Duodenal mucosa (tissue), 2 donors: ENCODE data around the gene SPDYE4.

Experiments used
- H3K27ac ChIP-seq: one replicate; pipeline ENCODE4 v1.7.0; 2013; ENCODE audit warnings: low read depth, low read length
- H3K27me3 ChIP-seq, 2 donors: one replicate each; pipeline ENCODE4 v1.7.0; 2013; ENCODE audit warnings: low read length in 2 of 2, control low read depth in 1 of 2; ENCODE audit not compliant: insufficient read depth in 2 of 2, control insufficient read depth in 1 of 2
- H3K36me3 ChIP-seq, 2 donors: one replicate each; pipeline ENCODE4 v1.7.0; 2013; ENCODE audit warnings: low read length in 2 of 2, control low read depth in 1 of 2; ENCODE audit not compliant: insufficient read depth in 2 of 2, control insufficient read depth in 1 of 2
- H3K4me1 ChIP-seq, 2 donors: one replicate each; pipeline ENCODE4 v1.7.0; 2013; ENCODE audit warnings: low read length in 2 of 2, control low read depth in 1 of 2; ENCODE audit not compliant: insufficient read depth in 2 of 2, control insufficient read depth in 1 of 2
- H3K4me3 ChIP-seq, 2 donors: one replicate each; pipeline ENCODE4 v1.7.0; 2013; ENCODE audit warnings: low read length in 2 of 2, low read depth in 1 of 2
- H3K9ac ChIP-seq, 2 donors: one replicate each; pipeline ENCODE4 v1.7.0; 2013; ENCODE audit warnings: low read length in 2 of 2, low read depth in 1 of 2
- H3K9me3 ChIP-seq, 2 donors: one replicate each; pipeline ENCODE4 v1.7.0; 2013; ENCODE audit warnings: low read length in 2 of 2, control low read depth in 1 of 2; ENCODE audit not compliant: control insufficient read depth in 1 of 2

SPDYE4 gene

DNA sequence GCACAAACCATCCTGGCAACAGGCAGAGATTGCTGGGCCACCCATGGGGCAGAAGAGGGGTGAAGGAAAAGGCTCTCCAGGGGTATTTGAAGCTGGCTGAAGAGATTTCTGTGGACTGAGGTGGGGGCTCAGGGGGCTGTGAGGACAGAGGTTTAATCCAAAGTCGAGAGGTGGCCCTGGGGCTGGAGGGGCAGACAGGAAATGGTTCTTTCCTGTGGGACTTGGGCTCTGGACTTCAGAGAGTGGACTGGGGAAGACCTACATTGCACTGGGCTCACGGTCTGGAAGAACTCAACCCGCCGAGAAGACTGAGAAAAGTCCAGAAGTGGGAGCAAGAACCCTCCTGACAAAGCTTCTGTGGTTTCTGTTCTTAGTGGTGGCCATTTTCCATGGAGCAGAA, 16.6 kb downstream of the SPDYE4 start:
- no peaks in the 10 kb centered on the region for H3K27me3 ChIP-seq
- no peak overlapping the region for H3K27ac ChIP-seq
- H3K4me1 ChIP-seq, result peaks cover 5 to 6% of the 10 kb centered on the region in 2 donors
- H3K4me3 ChIP-seq, result no peak overlapping the region
- H3K9ac ChIP-seq, result no peak overlapping the region
- no peaks in the 10 kb centered on the region for H3K9me3 ChIP-seq
- no peaks in the 10 kb centered on the region for H3K36me3 ChIP-seq

DNA sequence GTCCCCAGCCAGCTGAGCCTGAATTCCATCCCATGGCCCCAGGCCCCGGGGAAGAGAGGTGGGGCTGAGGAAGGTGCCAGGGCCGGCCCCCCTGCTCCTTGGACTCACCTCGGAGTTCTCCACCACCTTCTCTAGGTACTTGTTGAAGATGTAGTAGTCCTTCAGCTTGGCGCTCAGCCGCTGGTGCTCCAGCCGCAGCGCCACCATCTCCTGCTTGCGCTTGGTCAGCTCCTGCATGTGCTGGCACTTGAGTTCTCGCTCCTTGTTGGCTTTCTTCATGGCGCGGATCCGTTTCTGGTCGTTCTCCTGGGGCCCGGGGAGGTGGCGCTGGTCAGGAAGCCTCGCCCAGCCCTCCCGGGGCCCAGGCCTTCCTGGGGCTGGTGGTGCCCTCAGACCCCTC, 17.0 kb downstream of the SPDYE4 start:
- Histone ChIP-seq H3K4me3 (no peak overlapping the region), H3K27me3 (peaks cover 0 to 2% of the 10 kb centered on the region in 2 donors), H3K4me1 (peaks cover 4% of the 10 kb centered on the region in 2 donors), H3K9ac (no peak overlapping the region), H3K27ac (no peak overlapping the region), H3K9me3 (no peaks in the 10 kb centered on the region), H3K36me3 (no peaks in the 10 kb centered on the region)

DNA sequence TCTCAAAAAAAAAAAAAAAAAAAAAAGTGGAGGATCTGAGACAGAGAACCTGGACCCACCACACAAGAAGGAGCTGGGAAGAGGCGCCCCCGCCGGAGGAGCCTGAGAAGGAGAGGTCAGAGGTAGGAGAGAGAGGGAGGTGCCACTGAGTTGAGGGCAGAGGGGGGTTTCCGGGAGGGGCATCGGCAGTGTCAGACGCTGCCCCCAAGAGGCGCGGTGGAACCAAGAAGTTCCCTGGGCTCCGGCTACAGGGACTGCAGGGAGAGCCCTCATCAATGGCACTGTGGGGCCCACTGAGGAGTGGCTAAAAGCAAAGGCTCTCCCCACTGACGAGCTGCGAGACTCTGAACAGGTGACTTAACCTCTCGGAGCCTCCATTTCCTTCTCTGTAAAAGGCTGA, 17.9 kb downstream of the SPDYE4 start:
- Histone ChIP-seq H3K27me3 (peaks cover 0 to 4% of the 10 kb centered on the region in 2 donors), H3K27ac (no peak overlapping the region), H3K4me1 (no peaks in the 10 kb centered on the region), H3K36me3 (no peaks in the 10 kb centered on the region), H3K4me3 (peak overlapping the region; percentile 32 to 43), H3K9me3 (no peaks in the 10 kb centered on the region), H3K9ac (no peak overlapping the region)

DNA sequence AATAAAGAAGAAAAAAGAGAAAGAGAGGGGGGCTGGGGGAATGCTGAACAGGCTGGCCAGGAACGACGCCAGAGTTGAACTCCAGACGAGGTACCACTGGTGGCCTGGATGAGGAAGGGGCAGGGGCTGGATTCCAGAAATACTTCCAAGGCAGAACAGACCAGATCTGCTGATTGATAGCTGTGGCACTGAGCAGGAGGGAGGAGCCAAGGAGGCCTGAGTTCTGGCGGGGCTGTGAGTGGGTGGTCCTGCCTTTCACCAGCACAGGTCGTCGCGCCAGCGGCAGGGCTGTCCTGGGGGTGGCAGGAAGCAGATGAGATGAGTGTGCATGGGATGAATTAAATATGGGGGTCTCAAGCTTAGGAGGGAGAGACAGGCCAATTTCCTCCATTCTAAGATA, 19.2 kb downstream of the SPDYE4 start:
- H3K9ac ChIP-seq, result no peak overlapping the region
- H3K27me3 ChIP-seq, result peaks cover 0 to 4% of the 10 kb centered on the region in 2 donors
- H3K4me3 ChIP-seq, result no peak overlapping the region
- H3K27ac ChIP-seq, result no peak overlapping the region
- H3K36me3 ChIP-seq, result no peaks in the 10 kb centered on the region
- H3K9me3 ChIP-seq, result no peaks in the 10 kb centered on the region
- H3K4me1 ChIP-seq, result no peaks in the 10 kb centered on the region

DNA sequence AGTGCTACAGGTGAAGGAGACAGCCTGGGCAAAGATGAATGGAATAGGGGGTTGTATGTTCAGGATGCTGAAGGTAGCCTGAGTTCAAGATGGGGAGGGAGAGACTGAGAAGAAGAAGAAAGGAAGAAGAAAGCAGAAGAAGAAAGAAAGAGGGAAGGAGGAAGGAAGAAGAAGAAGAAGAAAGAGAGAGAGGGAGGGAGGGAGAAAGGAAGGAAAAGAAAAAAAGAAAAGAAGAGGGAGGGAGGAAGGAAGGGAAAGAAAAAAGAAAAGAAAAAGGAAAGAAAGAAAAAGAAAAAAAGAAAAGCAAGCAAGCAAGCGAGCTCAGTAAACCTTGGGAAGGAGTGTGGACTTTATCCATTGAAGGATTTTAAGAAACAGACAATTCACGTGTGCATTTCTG, 21.6 kb downstream of the SPDYE4 start:
- Histone ChIP-seq H3K4me3 (no peak overlapping the region), H3K27me3 (peaks cover 0 to 4% of the 10 kb centered on the region in 2 donors), H3K9ac (no peak overlapping the region), H3K27ac (no peak overlapping the region), H3K36me3 (no peaks in the 10 kb centered on the region), H3K9me3 (no peaks in the 10 kb centered on the region), H3K4me1 (no peaks in the 10 kb centered on the region)

DNA sequence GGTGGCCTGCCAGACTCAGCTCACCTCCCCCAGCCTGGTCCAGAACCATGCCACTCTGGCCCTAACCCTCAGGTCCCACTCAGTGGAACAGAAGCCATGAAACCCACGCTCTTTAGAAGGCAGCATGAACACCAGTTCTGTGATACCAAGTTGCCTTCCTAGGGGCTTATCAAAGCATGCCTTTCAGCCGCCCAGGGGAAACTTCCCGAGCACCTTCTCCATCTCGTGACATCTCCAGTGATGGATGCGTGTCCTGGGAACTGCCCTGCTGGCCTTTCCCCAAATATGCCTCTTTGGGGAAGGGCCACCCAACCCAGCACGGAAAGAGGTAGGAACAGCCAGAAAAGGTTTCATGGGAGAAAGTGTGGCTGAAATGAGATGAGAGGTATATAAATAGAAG, 22.0 kb downstream of the SPDYE4 start:
- no peaks in the 10 kb centered on the region for H3K4me1 ChIP-seq
- peaks cover 0 to 4% of the 10 kb centered on the region in 2 donors for H3K27me3 ChIP-seq
- H3K36me3 ChIP-seq, result no peaks in the 10 kb centered on the region
- no peak overlapping the region for H3K9ac ChIP-seq
- no peak overlapping the region for H3K27ac ChIP-seq
- no peaks in the 10 kb centered on the region for H3K9me3 ChIP-seq
- H3K4me3 ChIP-seq, result no peak overlapping the region

DNA sequence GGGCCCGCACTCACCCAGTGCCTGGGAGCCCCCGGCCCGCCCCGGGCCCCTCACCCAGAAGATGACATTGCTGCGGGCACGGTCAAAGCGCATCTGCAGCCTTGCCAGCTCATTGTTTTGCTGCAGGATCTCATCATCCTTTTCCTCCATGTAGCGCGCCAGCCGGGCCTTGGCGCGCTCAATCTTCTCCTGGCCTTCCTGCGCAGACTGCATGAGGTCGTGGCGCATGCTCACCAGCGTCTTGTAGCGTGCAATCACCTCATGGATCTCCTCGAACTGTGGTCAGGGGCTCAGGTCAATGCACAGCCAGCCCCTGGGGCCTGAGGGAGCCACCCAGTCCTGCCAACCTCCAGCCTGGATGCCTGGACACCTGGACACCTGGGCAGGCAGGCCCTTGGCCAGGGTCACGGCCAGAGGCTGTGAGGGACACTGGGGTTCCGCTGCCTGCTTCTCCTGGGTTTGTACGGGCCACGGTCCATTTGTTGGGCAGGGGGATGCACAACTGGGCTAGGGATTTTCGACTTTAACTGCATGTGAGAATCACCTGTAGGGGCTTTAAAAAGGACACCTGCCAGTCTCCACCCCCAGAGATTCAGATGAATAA, 22.9 kb downstream of the SPDYE4 start:
- no peaks in the 10 kb centered on the region for H3K9me3 ChIP-seq
- no peak overlapping the region for H3K4me3 ChIP-seq
- no peaks in the 10 kb centered on the region for H3K36me3 ChIP-seq
- H3K4me1 ChIP-seq, result no peaks in the 10 kb centered on the region
- no peak overlapping the region for H3K27ac ChIP-seq
- no peak overlapping the region for H3K9ac ChIP-seq
- H3K27me3 ChIP-seq, result peaks cover 0 to 4% of the 10 kb centered on the region in 2 donors

DNA sequence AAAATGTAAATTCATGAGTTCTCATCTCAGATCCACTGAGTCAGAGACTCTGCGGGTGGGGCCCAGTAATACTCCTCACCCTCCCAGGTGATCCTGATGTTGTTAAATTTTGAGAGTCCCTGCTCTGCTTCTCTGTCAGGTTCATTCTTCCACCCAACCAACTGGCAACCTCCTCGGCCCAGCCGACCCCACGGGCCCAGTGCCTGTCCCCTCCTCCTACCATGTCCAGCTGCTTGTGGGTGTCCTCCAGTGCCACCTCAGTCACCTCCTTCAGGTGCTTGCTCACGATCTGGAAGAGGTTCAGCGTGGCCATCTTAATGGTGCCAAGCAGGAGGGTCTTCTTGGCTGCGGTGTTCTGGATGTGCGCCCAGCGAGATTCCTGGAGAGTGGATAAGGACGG, 23.5 kb downstream of the SPDYE4 start:
- H3K4me3 ChIP-seq, result no peak overlapping the region

DNA sequence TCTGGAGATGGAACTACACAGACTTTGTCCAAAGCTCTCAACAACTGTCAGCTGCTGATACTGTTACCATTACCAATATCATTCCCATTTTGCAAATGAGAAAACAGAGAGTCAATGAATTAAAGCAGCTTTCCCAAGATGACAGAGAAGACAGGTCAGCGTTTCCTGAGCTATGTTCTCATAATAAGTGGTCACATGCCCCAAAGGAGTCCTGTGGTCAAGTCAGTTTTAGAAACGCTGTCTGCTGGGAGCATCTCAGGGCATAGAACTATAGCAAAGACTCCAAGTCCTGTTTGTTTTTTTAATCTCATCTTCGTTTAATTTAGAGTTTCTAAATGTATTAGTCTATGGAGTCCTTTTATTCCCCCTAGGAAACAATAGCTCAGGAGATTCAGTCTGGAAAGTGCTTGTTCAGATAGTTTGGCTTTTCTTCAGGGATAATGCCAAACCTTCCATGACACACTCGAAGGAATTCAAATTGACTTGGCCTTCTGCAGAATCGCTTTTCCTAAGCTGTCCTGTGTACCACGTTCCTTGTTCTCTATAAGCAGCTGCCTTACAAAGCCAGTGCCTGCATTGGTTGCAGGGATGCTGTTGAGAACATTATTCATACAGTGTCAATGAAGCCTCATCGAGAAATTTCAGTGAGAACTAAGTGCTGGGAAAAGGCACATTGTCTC, 25.8 kb downstream of the SPDYE4 start:
- Histone ChIP-seq H3K27ac (no peak overlapping the region), H3K9ac (no peak overlapping the region), H3K4me3 (no peak overlapping the region)

More for the DNA sequence above, 23.5 kb downstream of the SPDYE4 start:
- no peaks in the 10 kb centered on the region for H3K4me1 ChIP-seq
- no peaks in the 10 kb centered on the region for H3K9me3 ChIP-seq
- H3K36me3 ChIP-seq, result no peaks in the 10 kb centered on the region
- H3K27me3 ChIP-seq, result peaks cover 0 to 4% of the 10 kb centered on the region in 2 donors
- no peak overlapping the region for H3K27ac ChIP-seq
- no peak overlapping the region for H3K9ac ChIP-seq

DNA sequence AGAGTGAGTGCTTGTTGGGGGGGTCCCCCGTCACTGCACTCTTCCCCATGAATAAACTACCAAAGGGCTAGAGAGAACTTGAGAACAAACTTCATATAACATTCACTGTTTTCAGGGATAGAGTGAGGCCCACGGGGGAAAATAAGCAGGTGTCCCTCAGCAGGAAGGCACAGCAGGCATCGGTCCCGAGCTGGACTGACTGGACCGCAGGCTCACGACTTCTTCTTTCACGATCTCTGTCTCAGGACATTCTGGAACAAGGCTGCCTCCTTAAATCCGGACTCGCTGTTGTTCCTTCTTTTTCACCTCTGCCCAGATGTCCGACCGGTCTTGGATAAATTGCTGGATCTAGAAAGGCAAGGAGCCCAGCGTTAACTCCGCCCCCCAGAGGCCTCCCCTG, 28.5 kb downstream of the SPDYE4 start:
- Histone ChIP-seq H3K36me3 (no peaks in the 10 kb centered on the region), H3K27me3 (no peaks in the 10 kb centered on the region), H3K9ac (no peak overlapping the region), H3K27ac (no peak overlapping the region), H3K9me3 (no peaks in the 10 kb centered on the region), H3K4me3 (no peak overlapping the region), H3K4me1 (no peaks in the 10 kb centered on the region)

More for the DNA sequence above, 25.8 kb downstream of the SPDYE4 start:
- Histone ChIP-seq H3K9me3 (no peaks in the 10 kb centered on the region), H3K36me3 (no peaks in the 10 kb centered on the region), H3K27me3 (peaks cover 0 to 4% of the 10 kb centered on the region in 2 donors), H3K4me1 (no peaks in the 10 kb centered on the region)
